Mammary epithelial cell (primary cell): ENCODE data around the gene ANO2.

Experiments
- CTCF ChIP-seq, 2 donors: IDR thresholded peaks in 1 of 2; conservative IDR thresholded peaks in 1 of 2; 2 replicates each; pipeline ENCODE4 v1.5.1; 2011 to 2012; ENCODE audit warnings: inconsistent platforms in 2 of 2, low read length in 2 of 2, mild to moderate bottlenecking in 2 of 2, control low read depth in 1 of 2, low read depth in 1 of 2; ENCODE audit not compliant: insufficient read depth in 1 of 2; ENCODE audit errors: extremely low read depth in 1 of 2
- EZH2 ChIP-seq: IDR thresholded peaks from 2 replicates; pipeline ENCODE4 v1.6.1; 2012; ENCODE audit warnings: low read length, inconsistent platforms, borderline replicate concordance

- no peak for TF ChIP-seq CTCF (conservative IDR thresholded peaks at IDR 0.05 in 1 of 2, IDR thresholded peaks at IDR 0.05 in 1 of 2; ENCODE audit: extremely low read depth in 1 of 2, insufficient read depth in 1 of 2, low read depth in 1 of 2, low read length in 2 of 2)
- TF ChIP-seq EZH2 = no peak
Measured at GRCh38 chr12:5884866-5885265, 60.2 kb downstream of the ANO2 start.
